ENCODE data around the gene N4BP2L2. TPM values are rescaled to one million over a fixed set of nuclear protein-coding genes. Genes with fewer than 3 reads are reported as not detected.

Gene N4BP2L2
- total and polyA plus RNA-seq, 2 of the 8 experiments (the other 6 are each of a cell fraction or from before 2014, with no cell fraction given), result 14.6 to 67.6 TPM

DNA sequence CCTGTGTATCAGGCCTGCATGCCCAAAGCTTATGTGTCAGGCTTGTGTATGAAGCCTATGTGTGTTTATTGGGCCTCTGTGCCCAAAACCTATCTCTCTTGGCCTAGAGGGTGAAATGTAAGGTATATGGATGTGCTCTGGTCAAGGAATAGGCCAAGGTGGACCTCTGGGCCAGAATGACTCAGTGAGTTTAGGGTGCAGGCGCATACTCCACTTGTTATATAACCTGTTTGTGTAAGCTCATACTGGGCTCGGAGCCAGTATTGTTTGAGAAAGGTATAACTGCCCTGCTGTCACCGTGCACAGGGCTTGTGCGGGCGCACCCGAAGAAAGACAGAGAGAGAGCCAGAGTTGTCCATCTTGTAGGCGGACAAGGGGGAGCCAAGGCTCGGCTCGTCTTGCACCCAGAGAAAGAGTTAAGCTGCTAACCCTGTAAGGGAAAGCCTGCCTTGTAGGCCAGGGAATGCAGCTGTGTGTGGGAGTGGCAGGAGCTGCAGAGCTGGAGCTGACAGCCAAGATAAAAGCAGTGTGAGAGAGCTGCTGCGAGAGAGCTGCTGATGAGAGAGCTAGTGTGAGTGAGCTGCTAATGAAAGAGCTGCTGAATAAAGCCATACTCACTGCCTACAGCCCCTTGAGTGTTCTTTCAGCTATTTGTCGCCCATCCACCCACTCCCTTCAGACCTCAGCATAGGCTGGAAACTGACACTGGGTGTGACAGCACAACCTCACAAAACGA, 67.2 kb downstream of the N4BP2L2 start (continued):
- no peak for TF ChIP-seq MAX (IDR thresholded peaks at IDR 0.05)
- no peak for TF ChIP-seq HDAC2 (IDR thresholded peaks at IDR 0.05; ENCODE audit: borderline replicate concordance in 1 of 2, low read depth in 2 of 2, low read length in 2 of 2)
- no peak for TF ChIP-seq TAF7 (optimal IDR thresholded peaks at IDR 0.05; ENCODE audit: borderline replicate concordance, low read depth, low read length)
- no peak for TF ChIP-seq BACH1 (IDR thresholded peaks at IDR 0.05; ENCODE audit: low read length)
- no peak for TF ChIP-seq ASH2L (IDR thresholded peaks at IDR 0.05; ENCODE audit: low read length)
- TF ChIP-seq ATF2 (IDR thresholded peaks at IDR 0.05; ENCODE audit: low read length), result no peak
